Gastrocnemius medialis (tissue), 4 donors: ENCODE data around the gene CENPO. TPM values are rescaled to one million over a fixed set of nuclear protein-coding genes. Genes with fewer than 3 reads are reported as not detected.

Source experiments
- ATAC-seq, 2 donors: fragments of 150-250 bp; one replicate each; pipeline ENCODE4 v1.9.1; 2016
- DNase-seq, 2 donors: peaks; one replicate each; pipeline ENCODE4 v3.0.0-alpha.2; 2019
- H3K27ac ChIP-seq, 4 donors: fragments of 200-600 bp; sonication (generic); 1 replicate in 1 of 4; 2 replicates in 3 of 4; pipeline ENCODE4 v1.5.1; 2016 to 2018; ENCODE audit warnings: mild to moderate bottlenecking in 2 of 4, moderate library complexity in 1 of 4
- H3K27me3 ChIP-seq, 3 donors: fragments of 200-600 bp; sonication (generic) in 2 of 3; 1 replicate in 1 of 3; 2 replicates in 2 of 3; pipeline versions ENCODE4 v1.5.1 to v1.6.0; 2016 to 2019; ENCODE audit warnings: mild to moderate bottlenecking in 1 of 3, moderate library complexity in 1 of 3
- H3K36me3 ChIP-seq, 2 donors: fragments of 200-600 bp; sonication (generic) in 1 of 2; one replicate each; pipeline ENCODE4 v1.5.1; 2017 to 2018
- H3K4me1 ChIP-seq, 2 donors: fragments of 200-600 bp; sonication (generic) in 1 of 2; one replicate each; pipeline ENCODE4 v1.5.1; 2016 to 2017; ENCODE audit warnings: mild to moderate bottlenecking in 2 of 2
- H3K4me3 ChIP-seq, 4 donors: fragments of 200-600 bp; sonication (generic) in 3 of 4; 1 replicate in 1 of 4; 2 replicates in 3 of 4; pipeline ENCODE4 v1.5.1; 2016 to 2019; ENCODE audit warnings: mild to moderate bottlenecking in 2 of 4
- H3K9me3 ChIP-seq, 3 donors: fragments of 200-600 bp; sonication (generic) in 2 of 3; 1 replicate in 1 of 3; 2 replicates in 2 of 3; pipeline ENCODE4 v1.5.1; 2016 to 2019
- POLR2A ChIP-seq, 2 donors: fragments of 450-650 bp; IDR thresholded peaks; one replicate each; pipeline ENCODE4 v1.6.1; 2017; ENCODE audit warnings: antibody characterized with exemption in 2 of 2, mild to moderate bottlenecking in 2 of 2, moderate library complexity in 2 of 2
- in situ Hi-C, 4 donors: fragments of 200-750 bp; cut with MboI; loops; one replicate each; pipeline versions ENCODE4 v1.15.0 to v1.8.0; 2017; ENCODE audit warnings: low sequenced_read_pairs in 4 of 4
- intact Hi-C: fragments of 100-400 bp; cut with DNase I; formaldehyde crosslinking; loops from one replicate; pipeline ENCODE4 v1.15.1; 2023; ENCODE audit warnings: low total_unique reads
- total RNA-seq, 4 donors: library from RNA; depleted of rRNA; stranded (reverse); fragments of >200 nt; gene quantifications; one replicate each; pipeline versions ENCODE4 v1.1.0 to v1.2.3, GENCODE V29; 2016
- TF ChIP-seq, protein P1 (sequence below), 5 experiments: fragments of 450-650 bp in 3 of 5; fragments of 200-600 bp in 2 of 5; sonication (generic) in 2 of 5; IDR thresholded peaks in 4 of 5; conservative IDR thresholded peaks in 1 of 5; 1 replicate in 4 of 5; 2 replicates in 1 of 5; pipeline ENCODE4 v1.5.1; 2016 to 2019; ENCODE audit warnings: antibody characterized with exemption in 5 of 5, mild to moderate bottlenecking in 3 of 5, moderate library complexity in 3 of 5

CENPO gene
- total RNA-seq, 4 donors from 2014 or later: 1.2 to 3.6 (median 2.7) TPM

GRCh38 chr2:24820598-24821432 is 27.6 kb downstream of the CENPO start:
- intact Hi-C loops (no loop called here), in situ Hi-C loops (loop anchor here in 1 of 4 donors (10.0 kb wide), 1 partner anchor 406 kb away; no protein-coding TSS in a partner anchor)
- ATAC-seq (no peak), DNase-seq (no peak)
- Histone ChIP-seq H3K27ac (no peak overlapping the region), H3K4me1 (no peaks in the 10 kb centered on the region), H3K4me3 (no peak overlapping the region), H3K9me3 (no peaks in the 10 kb centered on the region), H3K27me3 (no peaks in the 10 kb centered on the region), H3K36me3 (peaks cover 0 to 18% of the 10 kb centered on the region in 2 donors)
- TF ChIP-seq POLR2A (IDR thresholded peaks at IDR 0.05): no peak
- TF ChIP-seq, protein P1, sequence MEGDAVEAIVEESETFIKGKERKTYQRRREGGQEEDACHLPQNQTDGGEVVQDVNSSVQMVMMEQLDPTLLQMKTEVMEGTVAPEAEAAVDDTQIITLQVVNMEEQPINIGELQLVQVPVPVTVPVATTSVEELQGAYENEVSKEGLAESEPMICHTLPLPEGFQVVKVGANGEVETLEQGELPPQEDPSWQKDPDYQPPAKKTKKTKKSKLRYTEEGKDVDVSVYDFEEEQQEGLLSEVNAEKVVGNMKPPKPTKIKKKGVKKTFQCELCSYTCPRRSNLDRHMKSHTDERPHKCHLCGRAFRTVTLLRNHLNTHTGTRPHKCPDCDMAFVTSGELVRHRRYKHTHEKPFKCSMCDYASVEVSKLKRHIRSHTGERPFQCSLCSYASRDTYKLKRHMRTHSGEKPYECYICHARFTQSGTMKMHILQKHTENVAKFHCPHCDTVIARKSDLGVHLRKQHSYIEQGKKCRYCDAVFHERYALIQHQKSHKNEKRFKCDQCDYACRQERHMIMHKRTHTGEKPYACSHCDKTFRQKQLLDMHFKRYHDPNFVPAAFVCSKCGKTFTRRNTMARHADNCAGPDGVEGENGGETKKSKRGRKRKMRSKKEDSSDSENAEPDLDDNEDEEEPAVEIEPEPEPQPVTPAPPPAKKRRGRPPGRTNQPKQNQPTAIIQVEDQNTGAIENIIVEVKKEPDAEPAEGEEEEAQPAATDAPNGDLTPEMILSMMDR (IDR thresholded peaks at IDR 0.05 in 4 of 5, conservative IDR thresholded peaks at IDR 0.05 in 1 of 5): no peak

- intact Hi-C loops (no loop called here), in situ Hi-C loops (loop anchor here in 1 of 4 donors (10.0 kb wide), 1 partner anchor 407 kb away; no protein-coding TSS in a partner anchor)
- Histone ChIP-seq H3K27me3 (no peaks in the 10 kb centered on the region), H3K36me3 (peaks cover 0 to 18% of the 10 kb centered on the region in 2 donors), H3K4me3 (no peak overlapping the region), H3K27ac (no peak overlapping the region), H3K4me1 (no peaks in the 10 kb centered on the region), H3K9me3 (no peaks in the 10 kb centered on the region)
- no peak for DNase-seq
- no peak for ATAC-seq
- TF ChIP-seq, protein P1 (IDR thresholded peaks at IDR 0.05 in 4 of 5, conservative IDR thresholded peaks at IDR 0.05 in 1 of 5): no peak
These were observed 28.2 kb downstream of the CENPO start for GRCh38 chr2:24821433-24821891.

GRCh38 chr2:24822049-24822706 is 29.0 kb downstream of the CENPO start:
- DNase-seq: no peak
- TF ChIP-seq, protein P1 (IDR thresholded peaks at IDR 0.05 in 4 of 5, conservative IDR thresholded peaks at IDR 0.05 in 1 of 5): no peak
- no peak for TF ChIP-seq POLR2A (IDR thresholded peaks at IDR 0.05)
- no peak overlapping the region for H3K4me3 ChIP-seq
- no peak for ATAC-seq
- in situ Hi-C loops: loop anchor here in 1 of 4 donors (10.0 kb wide), 1 partner anchor 407 kb away; no protein-coding TSS in a partner anchor
- peaks cover 0 to 18% of the 10 kb centered on the region in 2 donors for H3K36me3 ChIP-seq
- H3K4me1 ChIP-seq: peaks cover 0 to 5% of the 10 kb centered on the region in 2 donors
- H3K27ac ChIP-seq: no peak overlapping the region
- intact Hi-C loops: no loop called here
- no peaks in the 10 kb centered on the region for H3K9me3 ChIP-seq
- no peaks in the 10 kb centered on the region for H3K27me3 ChIP-seq

- H3K4me1 ChIP-seq: peaks cover 0 to 13% of the 10 kb centered on the region in 2 donors
- DNase-seq (no peak), ATAC-seq (no peak)
- H3K27me3 ChIP-seq: no peaks in the 10 kb centered on the region
- no peaks in the 10 kb centered on the region for H3K9me3 ChIP-seq
- H3K27ac ChIP-seq: no peak overlapping the region
- in situ Hi-C loops: loop anchor here in 1 of 4 donors (10.0 kb wide), 1 partner anchor 409 kb away; no protein-coding TSS in a partner anchor
- TF ChIP-seq, protein P1 (IDR thresholded peaks at IDR 0.05 in 4 of 5, conservative IDR thresholded peaks at IDR 0.05 in 1 of 5): no peak
- no peak for TF ChIP-seq POLR2A (IDR thresholded peaks at IDR 0.05)
- intact Hi-C loops: no loop called here
- H3K4me3 ChIP-seq: no peak overlapping the region
- H3K36me3 ChIP-seq: peaks cover 0 to 15% of the 10 kb centered on the region in 2 donors
These were observed 30.9 kb downstream of the CENPO start for GRCh38 chr2:24824071-24824588.
